ENCODE measurements around the gene PRKCE. TPM values are rescaled to one million over a fixed set of nuclear protein-coding genes. Genes with fewer than 3 reads are reported as not detected.

The PRKCE gene
- polyA plus RNA-seq, 1 of the 3 experiments (the other 2 are of a cell fraction) = 16.3 TPM

DNA sequence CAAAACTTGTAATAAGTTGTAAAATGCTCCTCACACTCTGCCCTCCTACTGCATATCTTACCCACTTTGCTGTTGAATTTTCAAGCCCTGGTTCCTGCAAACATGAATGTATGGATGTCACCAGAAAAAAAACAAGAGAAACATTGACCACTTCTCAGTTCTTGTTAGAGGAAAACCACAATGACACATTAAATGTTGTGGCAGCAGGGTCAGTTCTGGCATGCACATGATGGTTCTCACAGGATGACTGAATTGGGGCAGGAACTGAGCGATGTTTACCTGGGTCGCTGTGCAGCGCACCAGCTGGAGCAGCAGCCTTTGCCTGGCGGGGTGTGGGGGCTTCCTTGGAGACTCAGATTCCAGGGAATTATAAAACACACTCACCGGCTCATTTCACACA lies 14.0 kb upstream of the PRKCE start (continued):
- TF ChIP-seq, protein P1, sequence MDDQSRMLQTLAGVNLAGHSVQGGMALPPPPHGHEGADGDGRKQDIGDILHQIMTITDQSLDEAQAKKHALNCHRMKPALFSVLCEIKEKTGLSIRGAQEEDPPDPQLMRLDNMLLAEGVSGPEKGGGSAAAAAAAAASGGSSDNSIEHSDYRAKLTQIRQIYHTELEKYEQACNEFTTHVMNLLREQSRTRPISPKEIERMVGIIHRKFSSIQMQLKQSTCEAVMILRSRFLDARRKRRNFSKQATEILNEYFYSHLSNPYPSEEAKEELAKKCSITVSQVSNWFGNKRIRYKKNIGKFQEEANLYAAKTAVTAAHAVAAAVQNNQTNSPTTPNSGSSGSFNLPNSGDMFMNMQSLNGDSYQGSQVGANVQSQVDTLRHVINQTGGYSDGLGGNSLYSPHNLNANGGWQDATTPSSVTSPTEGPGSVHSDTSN (IDR thresholded peaks at IDR 0.05) = no peak
- TF ChIP-seq SMC3 (IDR thresholded peaks at IDR 0.05; ENCODE audit: low read depth, low read length) = no peak

DNA sequence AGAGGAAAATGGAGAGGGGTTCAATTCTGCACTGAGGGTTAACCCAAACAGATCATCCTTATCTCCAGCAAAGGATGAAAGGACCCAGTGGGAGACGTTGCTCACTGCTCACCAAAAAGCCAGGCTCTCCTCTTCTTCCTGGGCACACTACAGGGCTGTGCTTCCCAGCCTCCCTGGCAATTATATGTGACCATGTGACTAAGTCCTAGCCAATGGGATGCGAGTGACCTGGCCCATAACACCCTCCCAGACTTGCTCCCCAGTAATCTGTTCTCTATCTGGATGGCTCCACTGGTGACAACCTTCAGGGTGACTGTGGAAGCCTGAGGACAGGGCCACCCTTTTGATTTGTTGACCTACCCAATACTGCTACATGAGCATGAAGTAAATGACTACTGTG lies 10.9 kb upstream of the PRKCE start:
- Histone ChIP-seq H3K9ac (no peak overlapping the region), H3K4me3 (ENCODE audit: low read depth in 2 of 2, low read length in 1 of 2) (no peak overlapping the region), H3K4me1 (ENCODE audit: control insufficient read depth in 1 of 2, insufficient read depth in 2 of 2, low read depth in 1 of 2, low read length in 1 of 2) (peaks cover 0 to 10% of the 10 kb centered on the region in 2 experiments; a peak in 1 of 4 replicates), H3K4me2 (no peak overlapping the region), H3F3A (replicated peaks; ENCODE audit: insufficient read depth) (peaks cover 6% of the 10 kb centered on the region), H3K36me3 (replicated peaks in 1 of 2; ENCODE audit: control insufficient read depth in 1 of 2, insufficient read depth in 2 of 2, low read length in 1 of 2) (no peaks in the 10 kb centered on the region), H3K27ac (ENCODE audit: low read depth in 2 of 2, low read length in 1 of 2) (no peak overlapping the region), H3K9me3 (no peaks in the 10 kb centered on the region), H3K79me2 (ENCODE audit: insufficient read depth) (no peaks in the 10 kb centered on the region), H3K9me2 (no peaks in the 10 kb centered on the region), H3K27me3 (ENCODE audit: insufficient read depth) (peaks cover 27% of the 10 kb centered on the region; the same call in 1 of the 2 replicates), H2AFZ (ENCODE audit: low read depth) (no peak overlapping the region), H4K20me1 (ENCODE audit: insufficient read depth) (no peaks in the 10 kb centered on the region)
- 67% methylated on average over 2 of the region's 2 CpGs for WGBS (ENCODE audit: low lambda C conversion rate)
- ChIA-PET POLR2A (no interaction called here), CTCF (interaction anchor here (1.0 to 3.2 kb wide), 2 partner anchors 138 to 295 kb away, joined by 3 to 13 read pairs; no protein-coding TSS in a partner anchor)
- TF ChIP-seq TAF1 (IDR thresholded peaks at IDR 0.05; ENCODE audit: borderline replicate concordance, low read depth, low read length) (no peak), ELF1 (IDR thresholded peaks at IDR 0.05) (no peak), JUND (IDR thresholded peaks at IDR 0.05) (no peak), POLR2AphosphoS5 (IDR thresholded peaks at IDR 0.05; ENCODE audit: low read depth, low read length) (no peak), FOXM1 (IDR thresholded peaks at IDR 0.05; ENCODE audit: low read depth) (no peak)
- TF ChIP-seq, protein P2, sequence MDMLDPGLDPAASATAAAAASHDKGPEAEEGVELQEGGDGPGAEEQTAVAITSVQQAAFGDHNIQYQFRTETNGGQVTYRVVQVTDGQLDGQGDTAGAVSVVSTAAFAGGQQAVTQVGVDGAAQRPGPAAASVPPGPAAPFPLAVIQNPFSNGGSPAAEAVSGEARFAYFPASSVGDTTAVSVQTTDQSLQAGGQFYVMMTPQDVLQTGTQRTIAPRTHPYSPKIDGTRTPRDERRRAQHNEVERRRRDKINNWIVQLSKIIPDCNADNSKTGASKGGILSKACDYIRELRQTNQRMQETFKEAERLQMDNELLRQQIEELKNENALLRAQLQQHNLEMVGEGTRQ (IDR thresholded peaks at IDR 0.05; ENCODE audit: borderline replicate concordance, low read depth, low read length) = no peak
- TF ChIP-seq, protein P3, sequence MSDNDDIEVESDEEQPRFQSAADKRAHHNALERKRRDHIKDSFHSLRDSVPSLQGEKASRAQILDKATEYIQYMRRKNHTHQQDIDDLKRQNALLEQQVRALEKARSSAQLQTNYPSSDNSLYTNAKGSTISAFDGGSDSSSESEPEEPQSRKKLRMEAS (IDR thresholded peaks at IDR 0.05; ENCODE audit: low read depth) = no peak
- DNase-seq = no peak

DNA sequence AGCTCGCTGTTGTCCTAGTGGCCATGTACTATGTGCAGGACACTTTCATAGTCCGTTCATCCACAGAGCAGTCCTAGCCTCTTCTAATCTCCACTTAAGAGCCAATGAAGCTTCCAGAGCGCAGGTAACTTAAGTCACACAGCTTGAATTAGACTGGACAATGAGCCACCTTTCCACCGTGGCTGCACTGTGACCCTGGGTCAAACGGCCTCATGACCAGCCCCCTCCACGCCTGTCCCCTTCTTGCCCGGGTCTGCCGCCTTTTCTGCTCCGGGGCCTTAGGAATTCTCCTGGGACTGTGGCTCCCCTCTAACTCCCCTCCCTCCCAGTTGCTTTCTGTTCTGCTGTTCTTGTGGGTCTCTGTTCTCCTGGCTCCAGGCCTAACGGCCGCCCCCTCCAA lies 8.4 kb upstream of the PRKCE start:
- Histone ChIP-seq H2AFZ (ENCODE audit: low read depth) (peak overlapping the region; percentile 98), H3K9me3 (no peaks in the 10 kb centered on the region), H3K9ac (peak overlapping the region; percentile 70), H3K27me3 (ENCODE audit: insufficient read depth) (peaks cover 20% of the 10 kb centered on the region; the same call in 1 of the 2 replicates), H3K4me1 (ENCODE audit: control insufficient read depth in 1 of 2, insufficient read depth in 2 of 2, low read depth in 1 of 2, low read length in 1 of 2) (peaks cover 0 to 10% of the 10 kb centered on the region in 2 experiments; a peak in 1 of 4 replicates), H3K4me2 (peak overlapping the region; percentile 99), H3K36me3 (replicated peaks in 1 of 2; ENCODE audit: control insufficient read depth in 1 of 2, insufficient read depth in 2 of 2, low read length in 1 of 2) (no peaks in the 10 kb centered on the region), H3K27ac (ENCODE audit: low read depth in 2 of 2, low read length in 1 of 2) (no peak overlapping the region), H3K9me2 (no peaks in the 10 kb centered on the region), H3K79me2 (ENCODE audit: insufficient read depth) (no peaks in the 10 kb centered on the region), H4K20me1 (ENCODE audit: insufficient read depth) (no peaks in the 10 kb centered on the region), H3F3A (replicated peaks; ENCODE audit: insufficient read depth) (peaks cover 6% of the 10 kb centered on the region), H3K4me3 (ENCODE audit: low read depth in 2 of 2, low read length in 1 of 2) (peak overlapping the region; percentile 70 to 75)
- DNase-seq = no peak
- POLR2A ChIA-PET = no interaction called here
- CTCF ChIA-PET = interaction anchor here (0.6 to 3.5 kb wide), 35 partner anchors 10 to 816 kb away, joined by 3 to 30 read pairs (median 5); partner anchors contain the start of gene PRKCE
- 25% methylated on average over 11 of the region's 11 CpGs for WGBS (ENCODE audit: low lambda C conversion rate)
- no peak for TF ChIP-seq MXI1 (IDR thresholded peaks at IDR 0.05; ENCODE audit: low read depth, low read length)
- no peak for TF ChIP-seq RAD21 (IDR thresholded peaks at IDR 0.05; ENCODE audit: low read length)
- TF ChIP-seq TEAD4 (IDR thresholded peaks at IDR 0.05; ENCODE audit: borderline replicate concordance, insufficient read depth) = no peak
- TF ChIP-seq, protein P4, sequence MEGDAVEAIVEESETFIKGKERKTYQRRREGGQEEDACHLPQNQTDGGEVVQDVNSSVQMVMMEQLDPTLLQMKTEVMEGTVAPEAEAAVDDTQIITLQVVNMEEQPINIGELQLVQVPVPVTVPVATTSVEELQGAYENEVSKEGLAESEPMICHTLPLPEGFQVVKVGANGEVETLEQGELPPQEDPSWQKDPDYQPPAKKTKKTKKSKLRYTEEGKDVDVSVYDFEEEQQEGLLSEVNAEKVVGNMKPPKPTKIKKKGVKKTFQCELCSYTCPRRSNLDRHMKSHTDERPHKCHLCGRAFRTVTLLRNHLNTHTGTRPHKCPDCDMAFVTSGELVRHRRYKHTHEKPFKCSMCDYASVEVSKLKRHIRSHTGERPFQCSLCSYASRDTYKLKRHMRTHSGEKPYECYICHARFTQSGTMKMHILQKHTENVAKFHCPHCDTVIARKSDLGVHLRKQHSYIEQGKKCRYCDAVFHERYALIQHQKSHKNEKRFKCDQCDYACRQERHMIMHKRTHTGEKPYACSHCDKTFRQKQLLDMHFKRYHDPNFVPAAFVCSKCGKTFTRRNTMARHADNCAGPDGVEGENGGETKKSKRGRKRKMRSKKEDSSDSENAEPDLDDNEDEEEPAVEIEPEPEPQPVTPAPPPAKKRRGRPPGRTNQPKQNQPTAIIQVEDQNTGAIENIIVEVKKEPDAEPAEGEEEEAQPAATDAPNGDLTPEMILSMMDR (IDR thresholded peaks at IDR 0.05) = no peak
- no peak for TF ChIP-seq ELF1 (IDR thresholded peaks at IDR 0.05)
- no peak for TF ChIP-seq FOXJ3 (CRISPR knock-in tag; IDR thresholded peaks at IDR 0.05)
- TF ChIP-seq YY1 (IDR thresholded peaks at IDR 0.05; ENCODE audit: low read depth) = no peak
- TF ChIP-seq, protein P5, sequence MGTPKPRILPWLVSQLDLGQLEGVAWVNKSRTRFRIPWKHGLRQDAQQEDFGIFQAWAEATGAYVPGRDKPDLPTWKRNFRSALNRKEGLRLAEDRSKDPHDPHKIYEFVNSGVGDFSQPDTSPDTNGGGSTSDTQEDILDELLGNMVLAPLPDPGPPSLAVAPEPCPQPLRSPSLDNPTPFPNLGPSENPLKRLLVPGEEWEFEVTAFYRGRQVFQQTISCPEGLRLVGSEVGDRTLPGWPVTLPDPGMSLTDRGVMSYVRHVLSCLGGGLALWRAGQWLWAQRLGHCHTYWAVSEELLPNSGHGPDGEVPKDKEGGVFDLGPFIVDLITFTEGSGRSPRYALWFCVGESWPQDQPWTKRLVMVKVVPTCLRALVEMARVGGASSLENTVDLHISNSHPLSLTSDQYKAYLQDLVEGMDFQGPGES (IDR thresholded peaks at IDR 0.05; ENCODE audit: low read depth, low read length) = no peak
- TF ChIP-seq JUND (IDR thresholded peaks at IDR 0.05) = no peak
- TF ChIP-seq MEF2A (IDR thresholded peaks at IDR 0.05; ENCODE audit: borderline replicate concordance, low read depth) = no peak
- TF ChIP-seq RXRA (IDR thresholded peaks at IDR 0.05; ENCODE audit: borderline replicate concordance, low read depth) = no peak
- TF ChIP-seq GABPA (IDR thresholded peaks at IDR 0.05; ENCODE audit: low read depth) = no peak
- no peak for TF ChIP-seq TAF1 (IDR thresholded peaks at IDR 0.05; ENCODE audit: borderline replicate concordance, low read depth, low read length)
- no peak for TF ChIP-seq RCOR1 (IDR thresholded peaks at IDR 0.05; ENCODE audit: low read length)
- no peak for TF ChIP-seq TCF12 (IDR thresholded peaks at IDR 0.05)
- TF ChIP-seq POLR2AphosphoS5 (IDR thresholded peaks at IDR 0.05; ENCODE audit: low read depth, low read length) = no peak

Measured in SK-N-SH (cell line).